Measurements from ENCODE around the gene IL12RB2. TPM values are rescaled to one million over a fixed set of nuclear protein-coding genes. Genes with fewer than 3 reads are reported as not detected.

The IL12RB2 gene
- total RNA-seq, 4 donors from 2014 or later, result 1.3 to 7.6 (median 3.5) TPM

GRCh38 chr1:67332653-67333529 lies 25.2 kb downstream of the IL12RB2 start:
- no peak for DNase-seq
- Histone ChIP-seq H3K4me3 (no peak overlapping the region), H3K36me3 (no peaks in the 10 kb centered on the region), H3K27me3 (no peaks in the 10 kb centered on the region), H3K9me3 (no peaks in the 10 kb centered on the region), H3K27ac (peak overlapping the region in 2 of 4 donors; percentile 8 to 21), H3K4me1 (peaks cover 0 to 17% (median 4%) of the 10 kb centered on the region in 3 donors)
- intact Hi-C loops (cut with DNase I), result no loop called here
- 35 to 52% methylated on average over 4 of the region's 4 CpGs for WGBS, 2 donors
- TF ChIP-seq POLR2A (IDR thresholded peaks at IDR 0.05), result no peak
- TF ChIP-seq CTCF (IDR thresholded peaks at IDR 0.05), result no peak

- peaks cover 0 to 17% (median 4%) of the 10 kb centered on the region in 3 donors for H3K4me1 ChIP-seq
- no peak overlapping the region for H3K4me3 ChIP-seq
- intact Hi-C loops (cut with DNase I), result no loop called here
- no peaks in the 10 kb centered on the region for H3K9me3 ChIP-seq
- WGBS, 2 donors, result 46 to 60% methylated on average over 3 of the region's 3 CpGs
- TF ChIP-seq CTCF (IDR thresholded peaks at IDR 0.05) (no peak), POLR2A (IDR thresholded peaks at IDR 0.05) (no peak)
- H3K36me3 ChIP-seq, result no peaks in the 10 kb centered on the region
- DNase-seq, result no peak
- peak overlapping the region in 2 of 4 donors; percentile 19 to 21 for H3K27ac ChIP-seq
- no peaks in the 10 kb centered on the region for H3K27me3 ChIP-seq
Observed at GRCh38 chr1:67333603-67334002, 25.9 kb downstream of the IL12RB2 start.

- no peak overlapping the region for H3K4me3 ChIP-seq
- H3K27ac ChIP-seq, result no peak overlapping the region
- no peaks in the 10 kb centered on the region for H3K27me3 ChIP-seq
- H3K36me3 ChIP-seq, result no peaks in the 10 kb centered on the region
- H3K9me3 ChIP-seq, result no peaks in the 10 kb centered on the region
- H3K4me1 ChIP-seq, result peaks cover 0 to 31% (median 8%) of the 10 kb centered on the region in 3 donors
- WGBS, 2 donors, result 41 to 74% methylated on average over 1 of the region's 1 CpG
- TF ChIP-seq POLR2A (IDR thresholded peaks at IDR 0.05), result no peak
- no peak for TF ChIP-seq CTCF (IDR thresholded peaks at IDR 0.05)
- no peak for DNase-seq
- intact Hi-C loops (cut with DNase I), result no loop called here
Observed at GRCh38 chr1:67335411-67335810, 27.7 kb downstream of the IL12RB2 start.

GRCh38 chr1:67336157-67336556 lies 28.5 kb downstream of the IL12RB2 start:
- 87% methylated on average over 5 of the region's 5 CpGs for whole genome bisulfite sequencing, 2 donors

More at GRCh38 chr1:67336157-67336556, 28.5 kb downstream of the IL12RB2 start:
- Histone ChIP-seq H3K9me3 (no peaks in the 10 kb centered on the region), H3K27me3 (no peaks in the 10 kb centered on the region), H3K27ac (no peak overlapping the region), H3K4me3 (no peak overlapping the region), H3K36me3 (no peaks in the 10 kb centered on the region), H3K4me1 (peaks cover 0 to 35% (median 8%) of the 10 kb centered on the region in 3 donors)
- no peak for DNase-seq
- TF ChIP-seq POLR2A (IDR thresholded peaks at IDR 0.05) (no peak), CTCF (IDR thresholded peaks at IDR 0.05) (no peak)
- intact Hi-C loops (cut with DNase I), result no loop called here
